Vagina (tissue), 2 donors: ENCODE measurements around the gene ZNF763. TPM values are rescaled to one million over a fixed set of nuclear protein-coding genes. Genes with fewer than 3 reads are reported as not detected.
A peak's percentile ranks its signal among the peaks of the same experiment; 100 is the strongest.

Source experiments
- DNase-seq, 2 donors: peaks; one replicate each; pipeline ENCODE4 v3.0.0-alpha.2; 2017; ENCODE audit errors: extremely low spot score in 2 of 2
- H3K27ac ChIP-seq: fragments of 200-600 bp; sonication (generic); one replicate; pipeline ENCODE4 v1.5.1; 2019
- H3K27me3 ChIP-seq: fragments of 200-600 bp; sonication (generic); one replicate; pipeline ENCODE4 v1.5.1; 2019
- H3K36me3 ChIP-seq, 2 donors: fragments of 200-600 bp; sonication (generic); one replicate each; pipeline ENCODE4 v1.5.1; 2017 to 2019
- H3K4me1 ChIP-seq: fragments of 200-600 bp; sonication (generic); one replicate; pipeline ENCODE4 v1.5.1; 2019
- H3K4me3 ChIP-seq, 2 donors: fragments of 200-600 bp; sonication (generic); 1 replicate in 1 of 2; 2 replicates in 1 of 2; pipeline ENCODE4 v1.5.1; 2016 to 2019
- H3K9me3 ChIP-seq: fragments of 200-600 bp; sonication (generic); one replicate; pipeline ENCODE4 v1.5.1; 2019
- POLR2A ChIP-seq, 2 donors: fragments of 450-650 bp; IDR thresholded peaks; one replicate each; pipeline ENCODE4 v1.6.1; 2017; ENCODE audit warnings: antibody characterized with exemption in 2 of 2, mild to moderate bottlenecking in 2 of 2, moderate library complexity in 2 of 2
- POLR2AphosphoS5 ChIP-seq, 2 donors: sonication (generic); formaldehyde crosslinking; IDR thresholded peaks; one replicate each; pipeline ENCODE4 v1.9.0; 2017; ENCODE audit warnings: antibody characterized with exemption in 2 of 2, mild to moderate bottlenecking in 2 of 2, low read depth in 1 of 2; ENCODE audit not compliant: insufficient read depth in 1 of 2
- intact Hi-C: fragments of 100-400 bp; cut with DNase I; formaldehyde crosslinking; loops from one replicate; pipeline ENCODE4 v1.15.1; 2023
- total RNA-seq: library from RNA; depleted of rRNA; stranded (reverse); fragments of >200 nt; gene quantifications from one replicate; pipeline ENCODE4 v1.2.3, GENCODE V29; 2016
- TF ChIP-seq, protein P1 (sequence below), 3 experiments: fragments of 450-650 bp in 2 of 3; fragments of 200-600 bp in 1 of 3; sonication (generic) in 1 of 3; IDR thresholded peaks; one replicate each; pipeline ENCODE4 v1.5.1; 2017 to 2019; ENCODE audit warnings: antibody characterized with exemption in 3 of 3, mild to moderate bottlenecking in 2 of 3, moderate library complexity in 2 of 3

ZNF763 gene
- total RNA-seq, 1 donor from 2014 or later = 2.9 TPM

DNA sequence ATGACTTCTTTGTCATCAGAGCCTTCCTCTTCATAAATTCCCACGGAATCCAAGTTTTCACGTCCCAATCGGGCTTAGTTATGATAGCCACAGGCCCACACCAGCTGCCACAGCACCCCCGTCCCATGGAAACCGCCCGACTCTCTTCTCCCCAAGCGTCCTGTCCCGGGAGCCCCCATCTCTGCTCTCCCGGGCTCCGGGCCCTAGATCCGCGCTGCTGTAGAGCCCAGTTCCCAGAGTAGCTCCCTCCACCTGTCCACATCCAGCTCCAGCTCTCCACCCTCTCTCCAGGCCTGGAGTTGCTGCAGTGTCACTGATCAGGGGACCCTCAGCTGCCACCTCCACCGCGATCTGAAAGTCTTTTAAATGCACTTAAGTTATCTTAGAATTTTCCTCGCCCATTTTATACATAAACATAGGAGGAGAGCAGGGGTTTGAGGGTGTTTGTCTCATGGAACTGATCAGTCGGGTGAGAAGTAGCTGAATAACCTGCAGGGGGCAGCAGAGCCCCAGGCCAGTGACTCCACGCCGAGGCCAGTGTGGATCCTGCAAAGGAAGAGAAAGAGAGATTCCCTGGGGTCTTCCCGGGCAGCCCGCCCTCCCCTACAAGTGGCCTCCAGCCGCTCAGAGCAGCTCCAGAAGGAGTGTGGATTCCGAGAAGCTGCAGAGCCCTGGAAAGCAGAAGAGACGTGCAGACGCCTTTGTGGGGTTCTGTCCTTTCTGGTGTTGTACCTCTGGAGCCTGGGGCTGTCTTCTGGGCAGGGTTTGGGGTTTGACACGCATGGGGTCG lies 1.1 kb upstream of the ZNF763 start:
- intact Hi-C loops = loop anchor here (10.0 kb wide), 1 partner anchor 171 kb away; no protein-coding TSS in a partner anchor
- Histone ChIP-seq H3K9me3 (no peaks in the 10 kb centered on the region), H3K27me3 (no peaks in the 10 kb centered on the region), H3K4me3 (peak overlapping the region in 1 of 2 donors; percentile 69), H3K4me1 (peaks cover 23% of the 10 kb centered on the region), H3K36me3 (no peaks in the 10 kb centered on the region), H3K27ac (peak overlapping the region; percentile 97)
- TF ChIP-seq, protein P1, sequence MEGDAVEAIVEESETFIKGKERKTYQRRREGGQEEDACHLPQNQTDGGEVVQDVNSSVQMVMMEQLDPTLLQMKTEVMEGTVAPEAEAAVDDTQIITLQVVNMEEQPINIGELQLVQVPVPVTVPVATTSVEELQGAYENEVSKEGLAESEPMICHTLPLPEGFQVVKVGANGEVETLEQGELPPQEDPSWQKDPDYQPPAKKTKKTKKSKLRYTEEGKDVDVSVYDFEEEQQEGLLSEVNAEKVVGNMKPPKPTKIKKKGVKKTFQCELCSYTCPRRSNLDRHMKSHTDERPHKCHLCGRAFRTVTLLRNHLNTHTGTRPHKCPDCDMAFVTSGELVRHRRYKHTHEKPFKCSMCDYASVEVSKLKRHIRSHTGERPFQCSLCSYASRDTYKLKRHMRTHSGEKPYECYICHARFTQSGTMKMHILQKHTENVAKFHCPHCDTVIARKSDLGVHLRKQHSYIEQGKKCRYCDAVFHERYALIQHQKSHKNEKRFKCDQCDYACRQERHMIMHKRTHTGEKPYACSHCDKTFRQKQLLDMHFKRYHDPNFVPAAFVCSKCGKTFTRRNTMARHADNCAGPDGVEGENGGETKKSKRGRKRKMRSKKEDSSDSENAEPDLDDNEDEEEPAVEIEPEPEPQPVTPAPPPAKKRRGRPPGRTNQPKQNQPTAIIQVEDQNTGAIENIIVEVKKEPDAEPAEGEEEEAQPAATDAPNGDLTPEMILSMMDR (IDR thresholded peaks at IDR 0.05) = peak; percentile 42 to 73 (median 68)
- no peak for TF ChIP-seq POLR2A (IDR thresholded peaks at IDR 0.05)
- peak in 1 of 2 donors; percentile 86 for DNase-seq

- Histone ChIP-seq H3K4me1 (peaks cover 23% of the 10 kb centered on the region), H3K36me3 (no peaks in the 10 kb centered on the region), H3K4me3 (peak overlapping the region; percentile 69 to 85), H3K27me3 (no peaks in the 10 kb centered on the region), H3K27ac (peak overlapping the region; percentile 97), H3K9me3 (no peaks in the 10 kb centered on the region)
- DNase-seq = no peak
- intact Hi-C loops = loop anchor here (10.0 kb wide), 1 partner anchor 170 kb away; no protein-coding TSS in a partner anchor
- TF ChIP-seq, protein P1 (IDR thresholded peaks at IDR 0.05) = no peak
- TF ChIP-seq POLR2A (IDR thresholded peaks at IDR 0.05) = no peak
- no peak for TF ChIP-seq POLR2AphosphoS5 (IDR thresholded peaks at IDR 0.05; ENCODE audit: insufficient read depth in 1 of 2, low read depth in 1 of 2)
These were observed 363 bp upstream of the ZNF763 start for GRCh38 chr19:11964496-11964857.

- peaks cover 12% of the 10 kb centered on the region for H3K4me1 ChIP-seq
- TF ChIP-seq, protein P1 (IDR thresholded peaks at IDR 0.05) = no peak
- TF ChIP-seq POLR2A (IDR thresholded peaks at IDR 0.05) (no peak), POLR2AphosphoS5 (IDR thresholded peaks at IDR 0.05; ENCODE audit: insufficient read depth in 1 of 2, low read depth in 1 of 2) (no peak)
- intact Hi-C loops = no loop called here
- no peaks in the 10 kb centered on the region for H3K27me3 ChIP-seq
- DNase-seq = no peak
- H3K4me3 ChIP-seq = no peak overlapping the region
- no peaks in the 10 kb centered on the region for H3K36me3 ChIP-seq
- H3K9me3 ChIP-seq = no peaks in the 10 kb centered on the region
- H3K27ac ChIP-seq = no peak overlapping the region
These were observed 5.3 kb downstream of the ZNF763 start for GRCh38 chr19:11970174-11970573.

DNA sequence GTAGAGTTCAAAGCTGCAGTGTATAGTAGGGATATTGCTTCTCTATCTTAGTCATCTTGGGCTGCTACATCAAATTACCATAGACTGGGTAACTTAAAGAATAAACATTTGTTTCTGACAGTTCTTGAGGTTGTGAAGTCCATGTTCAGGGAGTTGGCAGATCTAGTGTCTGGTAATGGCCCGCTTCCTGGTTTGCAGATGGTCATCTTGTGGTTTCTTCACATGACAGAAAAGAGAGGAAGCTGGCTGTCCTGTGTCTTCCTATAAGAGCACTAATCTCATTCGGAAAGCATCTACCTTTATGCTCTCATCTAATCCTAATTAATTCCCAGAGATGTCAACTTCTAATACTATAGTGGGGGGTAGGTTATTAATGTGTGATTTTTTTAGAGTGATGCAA lies 6.2 kb downstream of the ZNF763 start:
- no peaks in the 10 kb centered on the region for H3K27me3 ChIP-seq
- DNase-seq = no peak
- H3K27ac ChIP-seq = no peak overlapping the region
- no peak overlapping the region for H3K4me3 ChIP-seq
- no peak for TF ChIP-seq POLR2A (IDR thresholded peaks at IDR 0.05)
- TF ChIP-seq, protein P1 (IDR thresholded peaks at IDR 0.05) = no peak
- no peak for TF ChIP-seq POLR2AphosphoS5 (IDR thresholded peaks at IDR 0.05; ENCODE audit: insufficient read depth in 1 of 2, low read depth in 1 of 2)
- intact Hi-C loops = no loop called here
- peaks cover under 1% of the 10 kb centered on the region for H3K9me3 ChIP-seq
- peaks cover 4% of the 10 kb centered on the region for H3K4me1 ChIP-seq
- no peaks in the 10 kb centered on the region for H3K36me3 ChIP-seq
